Spleen (tissue), 11 donors: Measurements from ENCODE around the gene MAB21L1. TPM values are rescaled to one million over a fixed set of nuclear protein-coding genes. Genes with fewer than 3 reads are reported as not detected.

ENCODE experiments used
- DNase-seq: peaks from one replicate; pipeline ENCODE4 v3.0.0-alpha.2; 2020
- H3K27ac ChIP-seq, 8 donors: fragments of 200-600 bp; sonication (generic) in 7 of 8; 1 replicate in 4 of 8; 2 replicates in 4 of 8; pipeline versions ENCODE4 v1.5.0 to v1.8.0; 2016 to 2021; ENCODE audit warnings: inconsistent platforms in 4 of 8, mild to moderate bottlenecking in 4 of 8, moderate library complexity in 1 of 8
- H3K27me3 ChIP-seq, 7 donors: fragments of 200-600 bp; sonication (generic) in 6 of 7; replicated peaks in 1 of 7; 1 replicate in 4 of 7; 2 replicates in 3 of 7; pipeline versions ENCODE4 v1.5.0 to v1.8.0; 2016 to 2021; ENCODE audit warnings: inconsistent platforms in 3 of 7, mild to moderate bottlenecking in 1 of 7
- H3K36me3 ChIP-seq, 6 donors: fragments of 200-600 bp; sonication (generic) in 5 of 6; 1 replicate in 4 of 6; 2 replicates in 2 of 6; pipeline versions ENCODE4 v1.5.0 to v1.8.0; 2016 to 2021; ENCODE audit warnings: inconsistent platforms in 2 of 6
- H3K4me1 ChIP-seq, 6 donors: fragments of 200-600 bp; sonication (generic) in 5 of 6; 1 replicate in 3 of 6; 2 replicates in 3 of 6; pipeline versions ENCODE4 v1.5.0 to v1.8.0; 2016 to 2021; ENCODE audit warnings: inconsistent platforms in 3 of 6
- H3K4me3 ChIP-seq, 8 donors: fragments of 200-600 bp; sonication (generic) in 7 of 8; 1 replicate in 4 of 8; 2 replicates in 4 of 8; pipeline versions ENCODE4 v1.5.0 to v1.8.0; 2016 to 2021; ENCODE audit warnings: inconsistent platforms in 4 of 8, mild to moderate bottlenecking in 4 of 8, moderate library complexity in 2 of 8
- H3K9me3 ChIP-seq, 8 donors: fragments of 200-600 bp; sonication (generic) in 7 of 8; 1 replicate in 4 of 8; 2 replicates in 4 of 8; pipeline versions ENCODE4 v1.5.0 to v1.8.0; 2016 to 2021; ENCODE audit warnings: inconsistent platforms in 4 of 8
- CTCF ChIP-seq, 11 experiments: fragments of 200-600 bp in 7 of 11; fragments of 450-650 bp in 4 of 11; sonication (generic) in 4 of 11; IDR thresholded peaks in 8 of 11; conservative IDR thresholded peaks in 3 of 11; 1 replicate in 7 of 11; 2 replicates in 4 of 11; pipeline versions ENCODE4 v1.4.0 to v1.8.0; 2016 to 2021; ENCODE audit warnings: antibody characterized with exemption in 11 of 11, inconsistent platforms in 4 of 11, mild to moderate bottlenecking in 1 of 11
- POLR2A ChIP-seq, 3 donors: fragments of 450-650 bp; IDR thresholded peaks; one replicate each; pipeline ENCODE4 v1.5.1; 2017; ENCODE audit warnings: antibody characterized with exemption in 3 of 3, mild to moderate bottlenecking in 1 of 3
- POLR2AphosphoS5 ChIP-seq, 3 donors: sonication (generic); formaldehyde crosslinking; IDR thresholded peaks; one replicate each; pipeline ENCODE4 v1.5.1; 2017; ENCODE audit warnings: antibody characterized with exemption in 3 of 3
- WGBS, 5 donors: extraction: QIAGEN DNeasy Blood & Tissue Kit in 3 of 5; methylation state at CpG; one replicate each; pipeline versions ENCODE4 v1.1.5 to v1.1.7; 2013 to 2018; 5-methylcytosine and 5-hydroxymethylcytosine counted together
- intact Hi-C: fragments of 100-400 bp; cut with DNase I; formaldehyde crosslinking; loops from one replicate; pipeline ENCODE4 v1.15.0; 2023; ENCODE audit warnings: low total_unique reads
- polyA plus RNA-seq, 3 donors: library from polyadenylated mRNA; stranded (reverse); fragments of 200-250 nt; gene quantifications; one replicate each; pipeline ENCODE4 v1.2.1, GENCODE V29; 2013
- total RNA-seq, 7 donors: library from RNA; depleted of rRNA in 3 of 7; stranded (reverse); fragments of >200 nt in 3 of 7; fragmentation: NEBNext Ultra II Directional in 4 of 7; extraction: Animal tissue kit (Norgen Biotek cat#: 25700) in 4 of 7; gene quantifications; one replicate each; pipeline versions ENCODE4 v1.1.0 to v1.2.1, GENCODE V29; 2016 to 2021
- donor health status: healthy with polysubstance abuse.
- donor health status: DM: no; HTN: no; CAD: no; lungs with moderate emphysema.
- donor health status: DM: no; HTN: no; CAD: no.
- donor health status: Bipolar disorder and iron deficiency.
- donor health status: healthy.
- donor health status: DM: no; HTN: no; CAD: no.
- donor health status: DM: yes; HTN: yes; CAD: no.

MAB21L1 gene
- total and polyA plus RNA-seq, 10 donors = 0.03 to 1.5 (median 0.50) TPM

GRCh38 chr13:35496761-35497386 lies 20.4 kb upstream of the MAB21L1 start:
- Histone ChIP-seq H3K4me3 (no peak overlapping the region), H3K27ac (no peak overlapping the region), H3K27me3 (no peaks in the 10 kb centered on the region), H3K4me1 (no peaks in the 10 kb centered on the region), H3K9me3 (peaks cover 0 to 19% (median 12%) of the 10 kb centered on the region in 8 donors), H3K36me3 (no peaks in the 10 kb centered on the region)
- TF ChIP-seq CTCF (IDR thresholded peaks at IDR 0.05 in 8 of 11, conservative IDR thresholded peaks at IDR 0.05 in 3 of 11) (no peak), POLR2AphosphoS5 (IDR thresholded peaks at IDR 0.05) (no peak), POLR2A (IDR thresholded peaks at IDR 0.05) (no peak)
- WGBS, 5 donors = 61 to 87% (median 78%) methylated on average over 2 of the region's 2 CpGs
- intact Hi-C loops = no loop called here
- DNase-seq = no peak

- Histone ChIP-seq H3K27ac (no peak overlapping the region), H3K27me3 (no peaks in the 10 kb centered on the region), H3K4me3 (no peak overlapping the region), H3K9me3 (peaks cover 0 to 19% (median 12%) of the 10 kb centered on the region in 8 donors), H3K36me3 (no peaks in the 10 kb centered on the region), H3K4me1 (no peaks in the 10 kb centered on the region)
- no peak for DNase-seq
- intact Hi-C loops = no loop called here
- WGBS, 5 donors = 51 to 71% (median 64%) methylated on average over 1 of the region's 1 CpG
- no peak for TF ChIP-seq POLR2A (IDR thresholded peaks at IDR 0.05)
- TF ChIP-seq POLR2AphosphoS5 (IDR thresholded peaks at IDR 0.05) = no peak
- TF ChIP-seq CTCF (IDR thresholded peaks at IDR 0.05 in 8 of 11, conservative IDR thresholded peaks at IDR 0.05 in 3 of 11) = no peak
Observed at GRCh38 chr13:35496006-35496405, 19.5 kb upstream of the MAB21L1 start.

- H3K36me3 ChIP-seq = no peaks in the 10 kb centered on the region
- WGBS, 5 donors = 77 to 94% (median 85%) methylated on average over 4 of the region's 4 CpGs
- no peaks in the 10 kb centered on the region for H3K4me1 ChIP-seq
- no peak for DNase-seq
- intact Hi-C loops = no loop called here
- H3K9me3 ChIP-seq = peaks cover 0 to 2% (median under 1%) of the 10 kb centered on the region in 8 donors
- no peaks in the 10 kb centered on the region for H3K27me3 ChIP-seq
- no peak overlapping the region for H3K27ac ChIP-seq
- TF ChIP-seq POLR2AphosphoS5 (IDR thresholded peaks at IDR 0.05) (no peak), POLR2A (IDR thresholded peaks at IDR 0.05) (no peak)
- H3K4me3 ChIP-seq = no peak overlapping the region
Observed at GRCh38 chr13:35489050-35489449, 12.6 kb upstream of the MAB21L1 start.

GRCh38 chr13:35485424-35485823 lies 8.9 kb upstream of the MAB21L1 start:
- no peak for DNase-seq
- H3K4me1 ChIP-seq = no peaks in the 10 kb centered on the region
- intact Hi-C loops = no loop called here
- no peak overlapping the region for H3K27ac ChIP-seq
- no peaks in the 10 kb centered on the region for H3K9me3 ChIP-seq
- no peak overlapping the region for H3K4me3 ChIP-seq
- 95 to 97% (median 96%) methylated on average over 3 of the region's 3 CpGs for WGBS, 5 donors
- H3K27me3 ChIP-seq = peaks cover 0 to 2% (median 0%) of the 10 kb centered on the region in 7 donors
- H3K36me3 ChIP-seq = no peaks in the 10 kb centered on the region
- TF ChIP-seq POLR2A (IDR thresholded peaks at IDR 0.05) (no peak), CTCF (IDR thresholded peaks at IDR 0.05 in 8 of 11, conservative IDR thresholded peaks at IDR 0.05 in 3 of 11) (no peak), POLR2AphosphoS5 (IDR thresholded peaks at IDR 0.05) (no peak)
